NCI-H1417 (cell line): ENCODE measurements around the gene DCHS1.

Experiments used
- DNase-seq, 3 experiments: peaks; one replicate each; lab custom pipeline; 2025; lab: John Stamatoyannopoulos, UW

DCHS1 gene

DNA sequence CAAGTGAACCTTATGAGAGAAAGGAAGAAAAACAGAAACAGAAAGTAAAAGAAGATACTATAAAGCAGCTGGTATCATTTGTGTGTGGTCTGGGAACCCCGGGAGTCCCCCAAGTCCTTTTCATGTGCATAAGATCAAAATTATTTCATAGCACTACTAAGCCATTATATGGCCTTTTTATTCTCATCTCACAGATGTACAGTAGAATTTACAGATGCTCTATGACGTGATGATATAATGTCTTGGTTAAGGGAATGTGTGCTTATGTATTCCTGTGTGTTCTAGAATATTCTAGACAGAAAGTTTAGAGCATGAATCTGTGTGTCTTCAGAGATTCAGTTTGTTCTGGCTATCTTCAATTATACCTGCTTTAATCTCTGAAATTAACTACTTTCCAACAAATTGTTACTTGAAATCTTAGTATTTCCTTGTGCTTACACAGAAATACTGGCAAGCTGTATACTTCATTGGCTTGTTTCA lies 27.8 kb downstream of the DCHS1 start:
- no peak for DNase-seq

DNA sequence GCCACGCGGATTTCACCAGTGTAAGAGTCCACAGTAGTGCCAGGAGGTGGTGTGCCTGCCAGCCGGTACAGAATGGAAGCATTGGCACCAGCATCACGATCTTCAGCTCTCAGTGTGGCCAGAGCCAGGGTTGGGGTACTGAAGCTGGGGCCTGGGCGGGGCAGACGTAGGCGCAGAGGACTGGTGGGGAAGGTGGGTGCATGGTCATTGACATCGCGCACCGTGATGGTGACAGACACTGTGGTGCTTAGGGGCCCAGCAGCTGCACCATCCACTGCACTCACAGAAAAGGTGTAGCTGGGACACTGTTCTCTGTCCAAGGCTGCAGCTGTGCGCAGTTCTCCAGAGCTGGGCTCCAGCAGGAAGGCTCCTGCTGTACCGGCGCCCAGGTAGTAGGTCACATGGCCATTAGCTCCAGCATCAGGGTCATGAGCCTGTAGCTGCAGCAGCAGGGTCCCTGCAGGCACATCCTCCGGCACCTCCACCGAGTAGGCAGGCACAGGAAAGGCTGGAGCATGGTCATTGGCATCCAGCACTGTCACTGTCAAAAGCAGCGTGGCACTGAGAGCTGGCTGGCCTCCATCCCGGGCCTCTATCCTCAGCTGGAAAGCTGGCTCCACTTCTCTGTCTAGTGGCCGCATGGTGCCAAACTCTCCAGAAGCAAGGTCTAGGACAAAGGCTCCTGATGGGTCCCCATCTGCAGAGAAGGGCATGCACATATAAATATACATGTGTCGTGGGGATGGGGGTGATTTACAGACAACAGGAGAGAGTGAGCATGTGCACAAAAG lies 28.4 kb downstream of the DCHS1 start:
- no peak for DNase-seq

DNA sequence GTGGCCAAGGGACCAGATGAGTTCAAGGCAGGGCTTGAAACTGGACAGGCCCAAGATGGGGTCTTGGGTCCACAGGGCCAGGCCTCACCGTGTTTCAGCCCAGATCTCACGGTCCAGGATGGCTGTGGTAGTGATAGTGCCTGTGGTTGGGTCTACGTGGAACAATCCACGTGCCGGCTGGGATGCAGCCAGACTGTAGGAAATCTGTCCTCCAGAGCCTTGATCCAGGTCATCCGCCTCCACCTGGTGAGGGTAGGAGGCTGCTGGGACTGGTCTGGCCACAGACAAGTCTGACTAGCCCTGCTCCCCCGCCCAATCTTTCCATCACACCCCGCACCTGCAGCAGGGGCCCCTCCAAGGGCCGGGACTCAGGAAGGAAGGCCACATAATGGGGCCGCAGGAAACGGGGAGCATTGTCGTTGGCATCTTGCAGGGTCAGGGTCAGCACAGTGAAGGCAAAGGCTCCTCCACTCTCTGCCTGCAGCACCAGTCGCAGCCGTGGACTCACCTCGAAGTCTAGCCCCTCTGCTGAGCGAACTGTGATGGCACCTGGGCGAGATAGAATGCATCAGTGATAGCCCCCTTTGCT lies 29.7 kb downstream of the DCHS1 start:
- no peak for DNase-seq

DNA sequence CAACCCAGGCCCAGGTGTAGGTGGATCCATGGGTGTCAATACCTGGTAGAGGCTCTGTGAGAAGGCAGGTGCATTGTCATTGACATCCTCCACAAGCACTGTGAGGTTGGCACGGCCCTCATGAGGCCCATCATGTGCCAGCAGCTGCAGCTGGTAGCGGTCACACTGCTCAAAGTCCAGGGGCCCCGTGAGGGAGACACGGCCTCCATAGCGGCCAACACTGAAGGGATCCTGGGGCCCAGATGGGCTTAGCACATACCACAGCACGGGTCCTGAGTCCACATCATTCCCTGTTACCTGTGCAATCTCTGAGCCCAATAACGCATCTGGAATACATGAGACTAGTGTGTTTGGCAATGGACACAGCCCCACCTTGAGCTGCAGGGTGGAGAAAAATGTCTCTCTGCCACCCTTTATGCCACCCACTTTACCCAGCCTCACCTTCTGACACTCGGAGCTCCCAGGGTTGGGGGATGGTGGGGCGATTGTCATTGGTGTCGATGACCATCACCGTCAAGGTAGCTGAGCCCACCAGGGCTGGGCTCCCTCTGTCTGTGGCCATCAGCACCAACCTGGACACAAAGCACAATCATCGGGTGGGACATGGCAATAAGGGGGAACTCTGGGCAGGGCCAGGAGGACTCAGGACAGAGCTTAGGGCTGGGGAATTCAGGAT lies 30.3 kb downstream of the DCHS1 start:
- no peak for DNase-seq

DNA sequence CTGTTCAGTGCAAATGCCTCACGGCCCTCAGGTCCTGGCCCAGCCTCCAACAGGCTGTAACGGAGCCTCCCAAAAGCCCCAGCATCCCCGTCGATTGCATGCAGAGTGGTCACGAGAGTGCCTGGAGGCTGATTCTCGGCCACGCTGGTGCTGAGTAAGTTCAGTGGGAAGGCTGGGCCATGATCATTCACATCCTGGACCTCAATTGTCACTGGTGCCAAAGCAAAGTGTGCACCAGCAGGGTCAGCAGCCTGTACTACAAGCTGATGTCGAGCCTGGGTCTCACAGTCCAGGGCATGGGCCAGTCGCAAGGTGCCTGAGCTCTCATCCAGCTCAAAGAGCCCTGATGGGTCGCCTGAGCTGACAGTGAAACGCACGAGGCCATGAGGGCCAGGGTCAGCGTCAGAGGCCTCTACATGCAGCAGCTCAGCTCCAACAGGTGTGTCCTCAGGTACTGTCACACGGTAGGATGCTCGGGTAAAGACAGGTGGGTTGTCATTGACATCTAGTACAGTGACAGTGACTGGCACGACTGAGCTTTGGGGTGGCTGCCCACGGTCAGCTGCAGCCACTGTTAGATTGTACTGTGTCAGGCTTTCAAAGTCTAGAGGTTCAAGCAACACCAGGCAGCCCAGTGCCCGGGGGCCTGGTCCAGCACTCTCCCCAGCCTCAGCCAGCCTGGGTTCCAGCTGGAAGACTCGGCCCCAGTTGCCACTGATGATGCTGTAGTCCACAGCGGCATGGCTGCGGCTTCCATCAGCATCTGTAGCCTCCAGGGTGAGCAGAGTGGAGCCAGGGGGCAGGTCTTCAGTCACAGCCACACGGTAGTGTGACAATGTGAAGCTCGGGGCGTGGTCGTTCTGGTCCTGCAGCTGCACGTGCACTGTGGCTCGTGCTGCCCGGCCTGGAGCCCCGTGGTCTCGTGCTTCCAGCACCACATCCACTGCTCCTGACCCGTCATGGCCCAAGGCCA lies 31.9 kb downstream of the DCHS1 start:
- DNase-seq, result no peak

DNA sequence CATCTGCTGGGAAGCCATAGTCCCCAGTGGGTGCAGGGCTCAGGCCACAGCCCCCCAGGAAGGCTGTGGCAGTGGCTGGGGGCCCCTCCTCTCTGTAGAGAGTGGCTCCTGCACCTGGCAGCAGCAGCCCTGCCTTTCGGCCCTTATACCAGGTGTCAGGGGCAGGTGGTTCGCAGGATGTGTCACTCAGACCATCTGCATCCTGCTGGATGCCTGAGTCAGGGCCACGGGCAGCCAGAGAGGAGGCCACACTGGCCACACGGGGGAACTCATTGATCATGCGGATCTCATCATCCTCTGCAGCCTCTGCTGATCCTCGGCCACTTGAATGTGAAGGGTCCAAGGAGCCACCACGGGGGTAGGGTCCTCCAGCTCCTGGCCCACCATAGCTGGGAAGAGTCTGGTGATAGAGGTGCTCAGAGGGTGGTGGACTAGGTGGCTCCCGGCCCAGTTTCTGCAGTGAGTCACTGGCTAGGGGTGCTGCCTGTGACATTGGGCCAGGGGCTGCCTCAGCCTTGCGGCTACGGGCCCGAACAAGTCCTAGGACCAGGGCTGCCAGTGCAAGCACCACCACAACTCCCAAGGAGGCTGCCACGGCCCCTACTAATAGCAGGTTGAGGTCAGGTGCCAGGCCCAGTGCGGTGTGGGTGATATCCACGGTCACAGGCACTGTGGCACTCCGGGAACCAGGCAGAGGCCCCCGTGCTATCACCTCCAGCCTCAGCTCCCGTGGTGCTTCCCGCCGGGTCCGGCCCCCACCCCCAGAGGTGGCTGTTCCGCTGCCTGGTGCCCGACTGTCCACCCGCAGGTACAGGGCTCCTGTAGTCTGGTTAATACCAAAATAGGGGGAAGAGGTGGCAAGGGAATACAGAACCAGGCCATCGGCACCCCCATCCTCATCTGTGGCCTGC lies 33.1 kb downstream of the DCHS1 start:
- peak in 1 of 3 experiments; percentile 8 for DNase-seq

DNA sequence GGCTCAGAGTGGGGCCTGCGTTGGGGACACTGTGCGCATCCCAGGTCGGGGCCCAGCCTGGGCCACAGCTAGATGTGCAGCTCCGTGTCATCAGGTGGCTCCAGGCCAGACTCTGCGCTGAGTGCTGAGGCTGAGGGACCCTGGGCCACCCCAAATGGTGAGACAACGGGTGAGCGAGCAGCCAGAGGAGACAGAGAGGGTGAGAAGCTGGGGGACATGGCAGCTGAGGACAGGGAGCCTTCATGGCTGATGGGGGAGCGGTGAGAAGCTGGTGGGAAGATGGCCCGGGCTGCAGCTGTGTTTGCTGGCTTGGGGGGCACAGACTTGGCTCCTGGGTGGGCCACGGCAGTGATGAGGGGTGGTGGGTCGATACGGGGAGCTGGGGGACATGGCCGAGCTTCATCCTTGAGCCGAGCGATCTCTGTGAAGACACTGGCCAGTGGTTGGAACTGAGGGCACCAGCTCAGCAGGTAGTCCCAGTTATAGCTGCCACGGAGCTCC lies 33.8 kb downstream of the DCHS1 start:
- no peak for DNase-seq

DNA sequence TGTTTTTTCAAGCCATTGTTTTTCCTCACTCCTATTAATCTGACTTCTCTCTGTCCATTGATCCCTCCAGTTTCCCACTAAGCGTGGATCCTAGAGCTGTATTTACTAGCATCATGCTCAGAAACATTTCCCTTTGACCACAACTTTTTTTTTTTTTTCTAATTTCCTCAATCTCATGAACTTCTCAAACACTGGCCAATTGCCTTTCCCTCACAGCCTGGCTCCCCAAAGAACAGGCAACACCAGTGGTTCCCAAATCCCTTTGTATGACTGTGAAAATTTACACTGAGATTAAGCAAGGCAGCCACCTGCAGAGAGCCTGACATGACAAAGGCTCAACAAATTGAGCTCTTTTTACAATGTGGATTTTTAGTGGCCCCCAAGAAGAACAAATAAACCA lies 35.0 kb downstream of the DCHS1 start:
- no peak for DNase-seq

DNA sequence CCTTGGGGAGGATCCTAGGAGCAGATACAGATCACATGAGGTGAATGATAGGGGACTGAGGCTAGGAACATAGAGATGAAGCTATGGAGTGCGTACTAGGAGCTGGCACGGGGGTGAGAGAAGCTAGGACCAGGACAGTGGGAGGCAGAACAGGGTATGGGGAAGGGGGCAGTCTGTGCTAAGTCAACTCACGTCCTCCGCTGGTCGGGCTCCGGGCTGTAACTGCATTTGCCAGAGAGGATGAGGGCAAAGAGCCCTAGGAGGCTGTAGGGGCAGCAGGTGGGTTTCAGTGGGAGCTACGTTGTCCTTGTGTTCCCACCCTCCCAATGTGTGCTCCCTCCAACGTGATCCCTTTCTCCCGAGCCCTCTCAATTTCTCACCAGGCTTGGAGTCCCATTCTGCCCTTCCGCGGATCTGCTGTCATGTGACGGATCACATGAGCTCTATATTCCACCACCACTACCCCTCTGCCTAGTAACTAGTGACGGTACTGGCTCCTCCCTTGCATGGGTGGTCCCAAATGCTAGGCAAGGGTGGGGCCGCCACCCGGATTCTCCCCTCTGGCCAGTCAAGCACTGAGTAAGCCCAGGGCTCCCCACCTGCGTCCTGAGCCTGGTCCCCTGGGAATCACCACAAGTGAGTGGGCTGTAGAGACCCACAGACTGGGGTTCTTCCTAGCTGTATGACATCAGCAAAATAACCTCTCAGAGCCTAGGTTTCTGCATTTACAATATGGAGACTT lies 36.4 kb downstream of the DCHS1 start, which contains the start of gene TPP1:
TSS of gene TPP1 (minus strand) at position 419 of the 742 bp plus-strand sequence. CDS start at position 397, 22 bp downstream.
- DNase-seq, result peak; percentile 84 to 93 (median 93)

DNA sequence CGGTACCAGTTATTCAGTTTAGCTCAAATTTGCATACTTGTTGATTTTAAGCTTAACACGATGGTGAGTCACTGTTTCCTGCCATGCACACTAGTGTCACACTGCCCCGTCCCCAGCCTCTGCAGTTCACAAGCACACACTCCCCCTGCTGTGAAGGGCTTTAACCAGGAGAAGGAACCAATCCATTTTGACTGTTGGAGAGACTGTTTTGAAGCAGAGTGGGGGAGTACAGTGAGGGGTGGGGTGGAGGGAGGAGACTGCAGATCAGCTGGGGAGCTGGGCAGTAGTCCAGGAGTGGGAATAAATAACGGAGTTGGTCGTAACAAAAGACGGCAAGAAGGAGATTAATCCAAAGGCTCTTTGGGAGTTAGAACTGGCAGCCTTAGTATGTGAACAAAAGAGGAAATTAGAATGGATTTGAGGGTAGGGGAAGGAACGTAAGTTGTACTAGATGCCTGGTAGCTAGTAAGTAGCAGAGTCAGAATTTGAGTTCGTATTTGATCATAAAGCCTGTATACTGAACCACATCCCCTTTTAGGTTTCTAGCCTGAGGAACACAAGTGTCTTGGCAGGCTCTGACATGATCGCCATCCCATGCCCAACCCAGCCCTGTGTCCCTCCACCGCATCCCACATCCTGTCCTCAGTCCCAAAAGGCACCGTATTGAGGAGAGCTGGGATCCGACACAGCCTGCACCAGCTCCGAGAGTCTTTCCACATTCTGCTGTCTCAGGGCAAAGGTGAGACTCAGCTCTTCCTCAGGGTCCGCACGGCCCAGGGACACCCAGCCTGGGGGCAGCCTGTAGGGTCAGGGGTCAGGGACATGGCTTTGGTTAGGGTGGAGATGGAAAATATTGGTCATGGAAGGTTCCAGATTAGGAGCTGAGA lies 37.2 kb downstream of the DCHS1 start:
- DNase-seq, result no peak

DNA sequence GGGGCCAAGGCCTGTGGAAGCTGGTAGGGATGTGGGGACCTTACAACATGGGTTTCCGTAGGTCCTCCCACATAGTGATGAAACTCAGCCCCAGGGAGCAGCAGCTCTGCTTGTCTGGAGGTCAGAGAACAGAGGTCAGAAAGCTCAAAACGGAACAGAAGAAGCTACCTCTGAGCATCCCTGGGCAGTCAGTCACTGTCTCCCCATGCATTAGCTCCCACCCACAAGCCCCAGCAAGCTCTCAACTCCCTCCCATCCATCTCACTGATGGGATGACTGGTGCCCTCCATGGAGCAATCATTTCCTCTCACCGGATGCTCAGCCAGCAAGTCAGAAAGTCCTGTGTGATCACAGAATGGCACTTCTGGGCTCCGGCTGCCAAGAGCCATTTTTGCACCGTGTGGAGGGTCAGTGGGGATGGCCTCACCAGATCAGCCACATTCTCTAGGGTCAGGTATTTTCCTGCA lies 38.3 kb downstream of the DCHS1 start:
- no peak for DNase-seq

DNA sequence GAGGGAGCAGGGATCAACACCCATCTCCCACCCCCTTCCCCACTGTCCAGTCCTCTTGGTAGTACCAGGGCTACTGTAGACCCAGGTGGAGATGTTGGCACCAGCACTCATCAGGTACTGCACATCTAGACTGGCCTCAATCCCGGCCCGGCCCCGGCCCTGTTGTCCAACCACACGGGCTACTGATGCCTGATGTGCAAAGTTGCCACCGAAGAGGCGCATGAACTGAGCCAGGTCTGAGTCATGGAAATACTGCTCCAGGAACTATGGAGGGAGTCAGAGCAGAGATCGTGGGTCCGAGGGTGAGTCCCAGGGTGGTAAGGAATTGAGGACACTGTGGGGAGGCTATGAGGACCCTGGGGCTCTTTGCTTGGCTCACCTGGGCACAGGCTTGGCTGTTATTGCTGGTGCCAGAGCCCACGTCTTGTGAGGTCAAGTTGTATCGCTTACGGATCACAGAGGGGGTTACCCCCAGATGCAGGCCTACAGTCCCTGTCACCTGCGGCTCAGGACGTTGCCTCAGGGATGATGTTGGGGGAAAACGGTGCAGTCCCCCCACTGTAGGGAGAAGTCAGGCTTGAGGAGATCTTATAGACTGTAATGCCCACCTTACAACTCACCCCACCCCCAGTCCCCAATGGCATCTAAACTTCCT lies 38.9 kb downstream of the DCHS1 start:
- no peak for DNase-seq

DNA sequence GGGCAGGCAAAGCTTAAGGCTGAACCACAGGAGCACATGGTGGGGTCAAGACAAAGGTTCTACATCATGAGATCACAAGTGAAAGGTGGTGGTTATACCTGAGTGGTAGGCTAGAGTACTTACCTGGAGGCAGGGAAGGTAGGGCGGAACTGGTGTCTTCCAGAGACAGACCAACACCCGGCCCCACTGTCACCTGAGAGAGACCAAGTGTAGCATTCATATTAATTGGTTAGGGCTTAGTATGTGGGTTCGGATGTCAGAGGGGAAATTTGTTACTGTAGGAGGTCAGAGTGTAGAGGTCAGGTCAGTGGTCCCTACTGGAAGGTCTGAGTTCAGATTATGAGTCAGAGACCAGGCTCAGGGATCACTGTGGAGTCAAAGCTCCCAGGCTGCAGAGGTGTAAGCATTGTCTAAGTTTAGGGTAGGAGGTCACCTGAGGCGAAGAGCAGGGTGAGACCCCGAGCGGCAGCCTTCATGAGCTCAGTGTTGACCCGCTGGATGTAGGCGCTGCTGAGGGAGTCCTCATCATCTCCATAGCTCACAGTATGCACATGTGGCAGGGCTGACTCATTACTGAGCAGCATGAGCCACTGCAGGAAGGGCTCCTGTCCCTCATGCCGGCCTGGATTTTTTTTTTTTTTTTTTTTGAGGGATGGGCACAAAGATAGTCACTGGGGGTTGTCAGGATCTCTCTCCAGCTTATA lies 39.6 kb downstream of the DCHS1 start:
- no peak for DNase-seq

DNA sequence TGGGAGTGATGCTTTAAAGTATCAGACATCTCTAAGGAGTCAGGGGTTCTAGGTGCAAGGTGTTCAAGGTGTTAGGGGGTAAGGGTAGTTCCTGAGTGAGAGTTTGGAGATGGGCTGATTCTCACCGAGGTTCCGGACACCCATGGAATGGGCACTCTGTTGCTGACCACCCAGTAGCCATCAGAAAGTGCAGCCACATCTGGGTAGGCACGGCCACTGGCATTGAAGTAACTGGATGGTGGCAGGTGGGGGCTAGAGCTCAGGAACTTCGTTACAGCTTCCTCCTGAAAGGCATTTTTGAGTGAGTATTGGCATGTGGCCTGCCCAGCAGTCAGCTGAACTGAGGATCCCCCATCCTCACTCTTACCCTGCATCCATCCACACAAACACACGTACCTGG lies 40.6 kb downstream of the DCHS1 start:
- DNase-seq, result no peak

DNA sequence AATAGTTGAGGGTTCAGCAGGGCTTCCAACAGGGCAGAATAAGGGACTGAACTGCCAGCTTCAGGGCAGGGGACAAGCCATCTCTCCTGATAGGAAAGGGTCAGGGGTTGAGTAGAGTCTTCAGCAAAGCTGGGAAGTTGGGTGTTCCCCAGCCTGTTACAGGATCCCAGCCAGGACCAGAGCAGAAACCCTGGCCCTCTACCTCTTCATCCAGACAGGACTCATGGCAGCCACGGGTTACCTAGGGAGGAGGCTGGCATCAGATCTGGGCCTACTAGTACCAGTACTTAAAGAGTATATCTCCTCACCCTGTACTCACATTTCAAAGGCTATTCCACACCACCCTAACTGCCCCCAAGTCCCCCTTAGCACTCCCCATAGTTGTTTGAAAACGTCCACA lies 41.2 kb downstream of the DCHS1 start:
- no peak for DNase-seq

DNA sequence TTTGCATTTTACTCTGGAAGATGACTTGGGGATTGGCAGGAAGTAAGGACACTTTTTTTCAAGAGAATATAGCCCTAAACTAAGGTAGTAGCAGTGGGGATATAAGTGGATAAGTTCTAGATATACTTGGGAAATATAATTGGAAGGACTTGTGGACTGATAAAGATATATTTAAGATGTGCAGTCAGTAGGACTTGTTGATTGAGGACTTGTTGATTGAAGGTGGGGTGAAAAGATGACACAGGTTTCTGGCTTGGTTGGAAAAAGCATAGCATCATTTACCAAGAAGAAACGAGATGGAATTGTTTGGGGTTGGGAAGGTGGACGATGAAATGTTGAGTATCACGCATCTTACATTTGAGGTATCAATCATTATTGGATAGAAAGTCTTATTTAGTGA lies 42.1 kb downstream of the DCHS1 start:
- no peak for DNase-seq
